HG02571 (cell line): ENCODE measurements around the gene DUOX1.

Experiments
- ATAC-seq: cut with Tn5 transposase; IDR thresholded peaks from one replicate; pipeline ENCODE4 v1.9.1; 2021; ENCODE audit warnings: mild to moderate bottlenecking, moderate library complexity; ENCODE audit not compliant: unreplicated experiment

Gene DUOX1

DNA sequence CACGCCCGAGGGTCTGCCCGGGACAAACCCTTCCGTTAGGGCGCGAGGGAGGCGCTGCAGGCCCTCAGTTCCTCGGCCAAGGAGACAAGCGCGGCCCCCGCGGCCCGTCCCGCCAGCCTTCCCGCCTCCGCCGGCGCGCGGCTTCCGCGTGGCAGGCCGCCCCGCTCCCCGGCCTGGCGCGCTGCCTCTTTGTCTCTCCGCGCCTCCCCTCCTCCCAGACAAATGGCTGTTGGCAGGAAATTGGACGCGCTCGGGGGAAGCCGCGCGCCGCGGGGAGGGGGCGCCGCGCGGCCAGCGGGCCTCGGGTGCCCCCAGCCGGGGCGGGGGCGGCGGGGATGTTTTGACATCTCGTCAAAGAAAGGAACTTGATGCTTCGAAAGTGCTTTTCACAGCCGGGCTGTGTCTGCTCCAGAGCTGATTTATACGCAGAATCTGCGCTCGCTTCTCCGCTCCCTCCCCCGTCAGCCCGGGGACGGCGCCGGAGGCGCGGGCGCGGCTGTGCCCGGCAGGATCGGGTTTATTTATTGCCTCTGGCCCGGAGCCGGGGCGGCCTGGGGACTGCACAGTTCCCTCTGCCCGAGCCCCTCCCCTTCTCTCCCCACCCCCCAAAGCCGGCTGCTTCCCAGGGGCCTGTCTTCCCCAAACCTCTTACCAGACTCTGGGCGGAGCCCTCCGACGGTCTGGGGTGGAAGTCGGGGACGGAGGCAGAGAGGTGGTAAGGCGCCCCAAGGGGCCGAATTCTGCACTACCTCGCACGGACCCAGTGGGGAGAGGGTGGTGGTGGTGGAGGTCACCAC lies 37.2 kb downstream of the DUOX1 start:
- peak; percentile 96 for ATAC-seq

DNA sequence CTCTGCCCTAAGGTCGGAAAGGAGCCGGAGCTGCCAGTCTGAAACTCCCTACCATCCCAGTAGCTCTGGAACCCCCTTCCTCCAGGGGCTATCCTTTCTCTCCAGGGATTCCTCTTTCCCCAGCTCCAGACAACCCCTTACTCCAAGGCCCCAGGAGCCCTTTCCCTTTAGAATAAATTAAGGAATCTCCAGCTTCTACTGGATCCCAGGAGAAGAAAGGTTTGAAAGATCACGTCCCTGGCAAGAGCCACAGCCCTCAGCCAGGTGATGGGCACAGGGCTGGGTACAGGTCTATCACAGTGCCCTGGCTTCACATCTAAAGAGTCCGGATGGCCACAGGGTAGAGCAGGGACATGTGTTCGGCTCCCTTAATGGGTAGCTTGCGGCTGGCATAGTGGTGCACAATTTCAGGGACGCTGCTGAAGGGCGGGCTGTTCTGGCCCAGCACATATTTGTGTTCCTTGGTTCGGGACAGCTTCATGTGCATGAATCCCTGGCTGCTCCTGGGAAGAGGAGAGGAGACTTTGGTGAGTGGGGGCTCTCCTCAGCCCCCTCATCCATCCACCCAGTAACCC lies 37.9 kb downstream of the DUOX1 start:
- ATAC-seq = no peak

DNA sequence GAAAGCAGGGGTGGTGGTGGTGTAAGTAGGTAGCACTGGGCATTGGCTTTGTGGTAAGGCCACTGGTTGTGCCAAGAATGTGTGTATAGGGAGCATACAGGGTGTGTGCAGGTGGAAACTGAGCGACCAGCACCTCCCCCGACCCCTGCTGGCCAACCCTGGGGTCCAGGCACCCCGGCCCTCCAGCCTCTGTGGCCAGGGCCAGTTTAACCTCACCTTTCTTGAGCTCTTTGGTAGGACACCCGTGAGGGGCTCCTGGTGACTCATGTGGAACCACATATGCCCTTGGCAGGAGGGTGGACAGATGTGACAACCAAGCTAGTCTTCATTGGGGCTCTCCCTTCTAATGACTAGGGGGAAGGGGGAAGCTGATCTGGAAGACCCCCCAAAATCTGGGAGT lies 38.5 kb downstream of the DUOX1 start:
- no peak for ATAC-seq

DNA sequence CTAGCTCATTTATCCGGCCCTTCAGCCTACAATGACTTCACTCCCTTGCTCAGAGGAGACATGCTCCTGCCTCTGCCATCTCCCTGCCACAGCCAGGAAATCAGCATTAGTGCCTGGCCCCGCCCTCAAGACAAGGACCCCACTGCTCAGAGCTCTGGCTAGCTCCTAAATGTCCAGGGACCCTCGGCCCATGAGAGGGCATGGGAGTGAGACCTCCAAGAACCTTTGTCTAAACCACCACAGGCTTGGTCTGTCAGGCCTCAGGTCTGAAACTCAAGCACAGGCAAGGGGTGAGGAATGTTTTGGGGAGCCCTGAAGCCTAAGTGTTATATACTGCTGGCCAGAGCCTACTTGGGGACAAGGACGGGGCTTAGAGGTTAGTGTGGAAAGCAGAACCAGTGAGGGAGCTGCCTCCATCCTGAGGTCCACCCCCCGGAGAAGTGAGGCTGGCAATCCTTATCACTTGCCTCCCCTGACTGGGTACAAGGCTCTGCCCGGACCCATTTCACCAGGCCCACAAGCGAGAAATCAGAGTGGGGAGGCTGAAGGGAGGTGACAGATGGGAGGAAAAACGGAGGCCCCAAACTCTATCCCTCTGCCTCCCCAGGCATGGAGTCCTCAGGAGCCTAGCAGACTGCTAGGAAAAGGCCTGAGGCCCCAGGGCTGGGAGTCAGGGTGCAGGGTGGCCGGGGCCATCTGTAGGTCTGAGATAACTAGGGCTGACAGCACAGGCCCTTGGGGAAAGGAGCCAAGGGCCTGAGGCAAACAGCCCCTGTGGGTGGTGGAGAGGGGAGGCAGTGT lies 39.2 kb downstream of the DUOX1 start:
- no peak for ATAC-seq

DNA sequence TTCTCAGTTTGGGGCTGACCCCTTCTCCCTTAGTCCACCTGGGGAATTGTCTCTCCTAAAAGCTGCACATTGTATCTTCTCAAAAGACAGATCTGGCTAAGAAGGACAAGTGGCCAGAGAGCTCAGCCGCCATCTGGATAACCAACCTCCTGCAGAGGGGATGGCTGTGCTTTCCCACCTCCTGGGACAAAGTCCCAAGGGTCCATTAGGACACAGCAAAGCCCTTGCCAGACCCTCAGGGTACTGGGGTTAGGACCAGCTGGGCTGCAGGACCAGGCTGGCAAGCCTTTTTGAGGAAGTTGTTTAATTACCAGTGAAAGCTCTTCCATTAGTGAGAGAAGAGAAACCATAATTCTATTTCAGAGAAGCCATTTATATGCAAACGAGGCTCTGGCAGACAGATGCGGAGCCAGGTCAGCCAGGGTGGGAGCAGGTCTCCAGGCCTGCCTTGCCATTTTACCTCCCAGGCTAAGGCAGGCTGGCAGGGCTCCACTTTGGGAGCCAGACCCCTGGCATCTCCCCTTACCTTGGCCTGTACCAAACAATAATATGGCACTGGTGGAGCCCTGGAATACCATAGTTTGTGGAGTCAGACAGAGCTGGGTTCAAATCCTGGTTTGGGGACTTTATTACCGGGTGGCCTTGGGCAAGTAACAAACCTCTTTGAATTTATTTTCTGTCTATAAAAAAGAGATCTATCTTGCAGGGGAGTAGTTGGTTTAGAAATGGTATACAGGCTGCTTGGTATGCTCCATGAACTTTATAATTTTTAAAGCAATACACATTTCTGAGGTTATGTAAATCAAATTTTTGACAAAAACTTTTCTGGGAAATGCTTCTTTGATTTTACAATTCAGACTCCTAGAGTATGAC lies 40.0 kb downstream of the DUOX1 start:
- ATAC-seq = no peak

DNA sequence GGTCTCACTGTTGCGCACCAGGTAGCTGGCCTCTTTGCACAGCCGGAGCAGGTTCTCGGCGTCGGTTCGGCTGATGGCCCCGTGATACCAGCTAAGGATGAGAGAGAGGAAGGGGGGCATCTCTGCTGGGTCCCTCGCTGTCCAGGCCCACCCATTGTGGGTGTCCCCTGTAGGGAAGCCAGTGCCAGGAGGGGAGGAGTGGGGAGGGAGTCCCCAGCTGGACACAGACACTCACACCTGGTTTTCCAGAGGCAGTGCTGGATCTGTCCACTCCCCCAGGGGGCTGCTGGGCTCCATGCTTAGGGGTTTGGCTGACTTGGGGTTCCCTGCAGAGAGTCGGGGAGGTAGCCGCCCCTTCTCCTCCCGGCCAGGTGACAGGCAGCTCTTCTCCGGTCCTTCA lies 42.1 kb downstream of the DUOX1 start:
- no peak for ATAC-seq

DNA sequence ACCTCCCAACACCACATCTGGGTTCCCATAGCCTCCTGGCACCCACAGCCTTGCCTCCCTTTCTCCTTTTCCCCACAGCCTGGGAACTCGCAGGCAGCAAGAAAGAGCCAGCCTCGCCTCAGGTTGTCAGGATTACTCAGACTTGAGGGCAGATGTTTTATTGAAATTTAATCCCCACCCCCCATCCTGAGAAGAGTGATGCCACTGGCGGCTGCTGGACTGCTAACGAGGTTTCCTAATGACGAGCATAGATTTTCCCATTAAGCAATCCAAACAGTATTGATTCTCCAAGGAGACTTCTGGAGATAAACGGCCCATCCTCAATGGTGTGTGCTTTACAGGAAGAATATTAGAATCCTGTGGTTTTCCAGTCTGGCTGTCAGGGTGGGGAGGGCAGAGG lies 44.3 kb downstream of the DUOX1 start:
- no peak for ATAC-seq

DNA sequence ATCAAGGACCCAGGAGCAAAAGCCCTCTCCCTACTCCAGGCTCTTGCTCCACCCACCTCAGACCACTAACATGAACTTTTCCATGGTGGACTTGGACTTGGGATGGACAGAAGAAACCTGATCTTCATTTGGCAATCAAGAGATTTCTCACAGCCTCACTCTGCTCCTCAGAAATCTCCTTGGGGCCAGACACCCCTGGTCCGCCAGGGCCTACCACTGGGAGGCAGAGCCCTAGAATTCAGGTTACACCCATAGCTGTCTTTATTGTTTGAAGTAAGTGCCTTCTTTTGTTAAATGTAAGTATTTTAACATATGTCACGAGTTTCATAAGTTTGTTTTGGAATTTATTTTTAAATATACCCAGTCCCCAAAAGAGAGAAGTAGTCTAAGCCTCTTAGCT lies 44.8 kb downstream of the DUOX1 start:
- no peak for ATAC-seq

DNA sequence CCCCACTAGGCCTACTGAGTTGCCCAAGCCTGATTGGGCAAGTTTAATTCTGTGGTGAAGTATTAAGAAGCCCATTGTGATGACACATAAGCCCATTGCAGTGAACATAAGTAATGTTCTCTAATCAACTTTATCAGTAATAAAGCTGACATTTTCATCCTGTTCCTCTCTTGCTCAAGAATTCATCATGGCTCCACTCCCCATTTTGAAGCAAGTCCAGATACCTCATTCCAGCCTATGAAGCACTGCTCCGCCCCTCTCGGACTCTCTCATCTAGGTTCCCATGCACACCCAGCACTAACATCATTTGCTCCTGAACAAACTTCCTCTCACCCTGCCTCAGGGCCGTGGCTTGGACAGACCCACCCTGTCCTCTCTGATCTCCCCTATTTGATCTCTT lies 47.5 kb downstream of the DUOX1 start:
- no peak for ATAC-seq

DNA sequence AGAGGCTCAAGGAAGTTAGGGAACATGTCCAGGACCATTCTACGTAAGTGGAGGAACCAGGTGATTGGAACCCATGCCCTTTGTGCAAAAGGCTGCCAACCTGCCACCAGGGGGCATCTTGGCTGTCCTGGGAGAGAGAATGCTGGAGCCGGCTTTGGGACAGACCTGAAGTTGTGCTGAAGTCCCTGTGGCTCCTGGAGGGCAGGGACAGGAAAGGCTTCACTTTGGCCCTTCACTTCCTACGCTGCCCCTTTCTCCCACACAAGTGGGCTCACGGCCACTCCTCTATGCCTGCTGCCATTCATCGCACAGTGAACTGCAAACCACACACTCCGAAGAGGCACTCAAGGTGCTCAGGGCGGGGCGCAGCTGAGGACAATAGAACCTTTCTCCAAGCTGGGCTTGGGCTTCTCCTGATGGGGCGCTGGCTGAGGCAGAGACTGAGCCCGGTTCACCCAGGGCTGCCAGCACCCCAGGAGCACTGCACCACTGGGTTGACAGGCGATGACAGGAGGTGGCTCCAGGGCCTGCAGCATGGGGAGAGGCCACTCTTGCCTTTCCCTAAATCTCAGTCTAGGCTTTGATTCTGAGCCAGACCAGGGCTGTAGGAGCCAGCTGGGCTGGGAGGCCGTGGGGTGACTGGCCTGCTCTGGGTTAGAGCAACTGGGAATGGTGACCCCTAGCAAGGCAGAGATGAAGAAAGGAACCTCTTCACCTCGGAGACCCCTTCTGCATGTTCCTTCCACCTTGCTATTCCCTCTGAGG lies 49.6 kb downstream of the DUOX1 start:
- ATAC-seq = no peak

DNA sequence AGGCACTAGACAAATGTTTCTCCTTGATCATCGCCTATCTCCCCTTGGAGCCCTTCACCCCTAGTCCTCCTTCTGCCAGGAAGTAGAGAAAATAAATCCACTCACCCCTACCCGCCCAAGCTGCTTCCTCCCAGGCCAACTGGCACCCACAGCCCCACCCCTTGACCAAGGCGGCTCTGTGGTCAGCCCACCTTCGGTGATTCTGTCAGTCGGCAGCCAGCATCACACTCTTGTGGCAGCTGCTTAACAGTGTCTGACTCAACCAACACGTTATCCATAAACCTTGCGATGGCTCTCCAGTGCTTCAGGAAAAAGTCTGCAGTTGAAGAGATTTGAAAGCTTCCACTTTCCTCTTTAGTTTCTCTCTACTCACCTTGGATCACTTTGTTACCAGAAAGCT lies 50.4 kb downstream of the DUOX1 start:
- no peak for ATAC-seq

DNA sequence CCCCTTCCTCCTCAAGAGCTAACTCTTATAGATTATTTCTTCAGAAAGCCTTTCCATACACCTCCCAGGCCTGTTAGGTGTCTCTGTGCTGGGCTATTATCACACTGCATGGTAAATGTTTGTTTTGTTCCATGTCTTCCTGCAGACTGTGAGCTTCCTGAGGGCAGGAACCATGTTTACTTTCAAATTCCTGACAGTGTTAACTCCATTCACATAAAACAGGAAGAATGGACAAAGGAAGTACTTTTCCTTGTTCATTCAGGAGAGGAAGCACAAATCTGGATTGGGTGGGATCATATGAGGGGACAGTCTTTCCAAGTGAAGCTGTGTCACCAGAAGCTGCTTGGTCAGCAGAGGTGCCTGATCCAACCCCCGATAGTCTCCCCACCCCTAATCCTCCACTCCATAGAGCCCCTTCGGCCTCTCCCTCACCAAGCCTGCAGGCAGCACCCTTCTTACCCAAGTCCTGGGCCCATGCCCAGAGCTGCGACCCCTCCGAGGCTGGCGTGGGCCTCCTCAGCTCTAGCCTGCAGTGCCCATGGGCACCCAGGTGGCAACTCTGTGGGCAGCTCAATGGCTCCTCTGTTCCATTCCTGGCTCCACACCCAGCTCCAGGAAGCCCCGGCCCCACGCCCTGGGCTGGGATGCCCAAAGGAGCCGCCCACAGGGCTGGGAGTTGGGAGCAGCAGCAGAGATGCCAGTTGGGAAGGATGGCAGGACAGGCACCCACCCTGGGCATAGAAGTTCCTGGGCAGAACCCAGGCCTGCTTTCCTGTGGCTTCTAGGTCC lies 51.0 kb downstream of the DUOX1 start:
- ATAC-seq = no peak

DNA sequence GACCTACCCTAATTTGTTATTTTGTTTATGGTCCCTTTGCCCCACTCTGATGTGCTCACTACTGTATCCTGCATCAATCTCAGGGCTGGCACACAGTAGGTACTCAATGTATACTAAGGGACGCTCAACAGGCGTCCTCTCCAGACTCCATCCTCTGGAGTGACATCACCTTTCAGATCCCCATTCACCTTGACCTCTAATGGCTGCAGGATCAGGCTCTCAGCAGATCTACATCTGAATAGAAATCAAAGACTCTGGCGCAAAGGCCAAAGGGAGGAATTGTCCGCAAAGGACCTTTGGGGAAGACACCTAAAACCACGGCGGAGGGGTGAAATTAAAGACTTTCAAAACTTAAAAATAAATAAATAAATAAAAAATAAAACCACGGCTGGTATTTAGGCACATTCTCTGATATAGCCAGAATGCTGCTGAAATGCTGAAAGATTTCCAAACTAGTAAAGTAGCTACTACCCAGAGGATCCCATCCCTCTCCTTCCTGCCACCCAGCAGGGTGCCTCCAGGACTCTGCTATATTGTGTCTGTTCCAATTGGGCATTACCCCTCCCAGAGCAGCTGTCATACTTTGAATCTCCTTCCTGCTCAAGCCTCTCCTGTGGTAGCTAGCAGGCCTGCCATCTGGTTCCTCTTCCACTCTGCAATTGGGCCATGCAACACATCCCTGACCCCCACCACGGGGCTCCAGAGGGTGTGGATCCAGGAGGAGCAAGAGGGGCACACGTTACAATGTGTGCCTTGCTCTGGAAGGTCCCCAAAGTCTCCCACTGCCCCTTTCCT lies 51.9 kb downstream of the DUOX1 start:
- no peak for ATAC-seq

DNA sequence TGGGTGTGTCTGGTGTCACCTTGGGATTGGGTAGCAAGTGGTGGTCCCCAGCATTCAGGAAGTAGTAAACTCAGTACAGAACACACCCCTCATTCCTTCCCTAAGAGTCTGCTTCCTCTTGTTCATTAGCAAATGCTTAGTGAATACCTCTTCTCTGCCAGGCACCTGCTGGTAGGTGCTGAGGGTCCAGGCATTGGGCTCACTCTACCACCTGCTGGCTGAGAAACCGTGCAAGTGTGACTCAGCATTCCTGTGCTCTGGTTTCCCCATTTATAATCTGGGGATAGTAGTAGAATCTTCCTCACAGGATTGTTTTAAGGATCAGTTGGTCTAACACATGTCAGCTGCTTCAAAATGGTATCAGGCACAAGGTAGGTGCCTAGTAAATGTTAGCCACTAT lies 53.2 kb downstream of the DUOX1 start:
- no peak for ATAC-seq

DNA sequence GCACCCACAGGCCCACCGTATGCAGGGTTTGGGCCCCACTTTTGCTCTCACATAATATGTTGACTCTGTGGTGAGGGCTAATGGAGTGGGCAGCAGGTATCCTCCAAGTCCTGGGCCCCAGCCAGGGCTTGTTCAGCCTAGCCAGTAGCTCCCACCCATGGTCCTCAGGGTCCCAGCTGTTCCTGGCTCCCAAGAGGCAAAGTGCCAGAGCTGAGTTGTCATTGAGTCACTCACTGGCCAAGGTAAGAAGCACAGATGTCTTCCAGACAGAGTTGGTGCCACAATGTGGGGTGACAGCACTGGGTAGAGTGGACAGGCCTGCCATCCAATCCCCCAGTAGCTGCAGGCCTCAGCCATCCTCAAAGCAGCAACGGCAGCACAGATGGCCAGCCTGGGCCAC lies 53.7 kb downstream of the DUOX1 start:
- ATAC-seq = no peak

DNA sequence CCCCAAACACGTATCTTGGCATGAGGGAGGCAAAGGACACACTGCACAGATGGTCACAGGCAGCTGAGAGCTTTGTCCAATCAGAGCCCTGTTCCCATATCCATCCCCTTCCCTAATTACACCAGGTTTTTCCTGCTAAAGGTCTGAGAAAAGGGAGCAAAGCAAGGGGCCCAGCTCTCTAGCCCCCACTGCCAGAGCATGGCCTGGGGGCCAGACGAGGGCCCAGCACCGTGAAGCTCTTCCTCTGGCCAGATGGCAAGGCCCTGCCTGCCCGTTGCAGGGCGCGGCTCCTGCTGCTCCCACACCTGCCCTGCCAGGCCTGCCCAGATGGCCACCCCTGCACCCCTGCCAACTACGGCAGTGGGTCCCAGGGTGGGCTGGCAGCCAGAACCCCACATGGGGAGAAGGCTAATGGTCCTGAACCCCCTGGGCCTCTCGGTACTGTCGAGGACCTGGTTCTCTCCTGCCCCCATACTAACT lies 54.8 kb downstream of the DUOX1 start:
- no peak for ATAC-seq

DNA sequence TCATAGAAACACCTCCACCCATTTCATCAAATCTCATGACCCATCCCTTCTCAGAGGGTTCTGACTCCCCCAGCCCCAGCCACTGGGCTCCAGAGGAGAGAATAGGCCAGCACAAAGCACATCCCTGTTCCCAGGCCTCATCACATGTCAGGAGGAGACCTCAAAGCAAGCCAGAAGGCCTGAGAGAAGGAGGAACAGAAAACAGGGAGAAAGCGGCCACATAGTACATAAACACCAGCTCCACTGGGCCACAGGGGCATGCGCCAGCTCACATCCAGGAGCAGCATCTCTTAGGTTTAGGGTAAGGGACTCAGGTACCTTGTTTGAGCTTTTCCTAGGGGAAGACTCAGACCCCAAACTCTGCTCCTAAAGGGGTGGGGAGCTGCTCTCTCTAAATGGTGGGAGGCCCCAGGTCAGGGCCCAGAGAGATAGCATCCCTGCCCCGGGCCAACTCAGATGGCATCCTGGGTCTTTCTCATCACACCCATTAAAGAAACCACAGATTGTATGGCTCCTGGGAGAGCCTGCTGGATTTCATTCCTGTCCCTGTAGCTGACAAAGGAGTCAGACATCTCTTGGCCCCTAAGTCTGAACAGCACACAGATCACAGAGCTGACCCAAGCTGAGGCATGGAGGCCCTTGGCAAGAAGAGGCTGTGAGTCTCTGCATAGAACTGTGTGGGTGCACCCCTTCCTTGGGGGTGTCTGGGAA lies 55.4 kb downstream of the DUOX1 start:
- no peak for ATAC-seq
